Kidney (tissue), 14 donors: ENCODE data around the gene NECAP2. TPM values are rescaled to one million over a fixed set of nuclear protein-coding genes. Genes with fewer than 3 reads are reported as not detected.
A peak's percentile ranks its signal among the peaks of the same experiment; 100 is the strongest.
"Not testable (repeated sequence)": the region's sequence is repeated elsewhere in the genome, so short reads cannot be mapped to it uniquely, and the experiment has no call there.

Source experiments
- DNase-seq, 5 donors: peaks; one replicate each; pipeline ENCODE4 v3.0.0-alpha.2; 2013 to 2020
- FAIRE-seq: peaks from 2 replicates; lab custom pipeline; 2012; peaks lifted over from hg19 to GRCh38; lab: Jason Lieb, UNC
- H3K27ac ChIP-seq, 2 donors: one replicate each; pipeline ENCODE4 v1.7.0; 2013; ENCODE audit warnings: low read depth in 2 of 2, low read length in 2 of 2, inconsistent platforms in 1 of 2
- H3K27me3 ChIP-seq: one replicate; pipeline ENCODE4 v1.7.1; 2013; ENCODE audit warnings: low read length, inconsistent platforms; ENCODE audit not compliant: control insufficient read depth, insufficient read depth
- H3K36me3 ChIP-seq, 3 donors: one replicate each; pipeline versions ENCODE4 v1.7.0 to v1.7.1; 2013; ENCODE audit warnings: low read length in 3 of 3, control low read depth in 1 of 3, inconsistent platforms in 1 of 3; ENCODE audit not compliant: insufficient read depth in 3 of 3, control insufficient read depth in 2 of 3
- H3K4me1 ChIP-seq, 3 donors: one replicate each; pipeline versions ENCODE4 v1.7.0 to v1.7.1; 2013; ENCODE audit warnings: low read length in 3 of 3, inconsistent platforms in 1 of 3, low read depth in 1 of 3; ENCODE audit not compliant: control insufficient read depth in 2 of 3, insufficient read depth in 2 of 3
- H3K4me3 ChIP-seq, 3 donors: one replicate each; pipeline versions ENCODE4 v1.7.0 to v1.8.1; 2013; ENCODE audit warnings: low read length in 3 of 3, control low read depth in 1 of 3, inconsistent platforms in 1 of 3
- H3K9ac ChIP-seq, 3 donors: one replicate each; pipeline versions ENCODE4 v1.7.0 to v1.7.1; 2013; ENCODE audit warnings: low read length in 3 of 3, control low read depth in 1 of 3, inconsistent platforms in 1 of 3
- H3K9me3 ChIP-seq, 3 donors: one replicate each; pipeline versions ENCODE4 v1.7.0 to v1.7.1; 2013; ENCODE audit warnings: low read length in 3 of 3, control low read depth in 1 of 3, inconsistent platforms in 1 of 3; ENCODE audit not compliant: control insufficient read depth in 2 of 3, insufficient read depth in 1 of 3
- CTCF ChIP-seq: IDR thresholded peaks from 3 replicates; pipeline ENCODE4 v1.5.1; 2012; ENCODE audit warnings: mild to moderate bottlenecking, moderate library complexity, borderline replicate concordance; ENCODE audit not compliant: insufficient read depth; ENCODE audit errors: extremely low read depth
- intact Hi-C: fragments of 100-400 bp; cut with DNase I; formaldehyde crosslinking; loops from one replicate; pipeline ENCODE4 v1.11.1; 2022
- polyA plus RNA-seq: library from polyadenylated mRNA; stranded (reverse); fragments of 350-450 nt; fragmentation: Illumina TruSeq; extraction: RNeasy Lipid Tissue Mini Kit (QIAGEN cat#74804); gene quantifications from one replicate; pipeline ENCODE4 v1.2.3, GENCODE V29; 2014; ENCODE audit warnings: low read depth, low replicate concordance; ENCODE audit not compliant: insufficient read depth
- total RNA-seq: library from RNA; stranded (reverse); fragmentation: NEBNext Ultra II Directional; extraction: Animal tissue kit (Norgen Biotek cat#: 25700); gene quantifications from one replicate; pipeline ENCODE4 v1.2.1, GENCODE V29; 2021
- donor health status: control.
- donor health status: control.
- donor health status: control.
- donor health status: control.
- donor health status: control.
- donor health status: DM: yes; HTN: yes; CAD: no.
- donor health status: Normal renal cell carcinoma (clear cell type).

Gene NECAP2
- total and polyA plus RNA-seq, 2 donors from 2014 or later = 49.9 to 57.4 TPM

GRCh38 chr1:16484931-16485330 lies 44.4 kb downstream of the NECAP2 start:
- H3K9ac ChIP-seq = no peak overlapping the region
- no peak overlapping the region for H3K27ac ChIP-seq
- no peaks in the 10 kb centered on the region for H3K9me3 ChIP-seq
- intact Hi-C loops = no loop called here
- no peak for TF ChIP-seq CTCF
- H3K27me3 ChIP-seq = no peaks in the 10 kb centered on the region
- FAIRE-seq = no peak
- H3K4me1 ChIP-seq = no peaks in the 10 kb centered on the region
- no peak overlapping the region for H3K4me3 ChIP-seq
- H3K36me3 ChIP-seq = peaks cover 0 to 8% (median 4%) of the 10 kb centered on the region in 3 donors
- no peak for DNase-seq

- H3K9me3 ChIP-seq, FAIRE-seq, DNase-seq, H3K4me3 ChIP-seq, intact Hi-C loops, H3K27me3 ChIP-seq, H3K4me1 ChIP-seq, H3K9ac ChIP-seq, H3K27ac ChIP-seq, H3K36me3 ChIP-seq: not testable (repeated sequence)
These were observed 45.8 kb downstream of the NECAP2 start for GRCh38 chr1:16486316-16486715.

DNA sequence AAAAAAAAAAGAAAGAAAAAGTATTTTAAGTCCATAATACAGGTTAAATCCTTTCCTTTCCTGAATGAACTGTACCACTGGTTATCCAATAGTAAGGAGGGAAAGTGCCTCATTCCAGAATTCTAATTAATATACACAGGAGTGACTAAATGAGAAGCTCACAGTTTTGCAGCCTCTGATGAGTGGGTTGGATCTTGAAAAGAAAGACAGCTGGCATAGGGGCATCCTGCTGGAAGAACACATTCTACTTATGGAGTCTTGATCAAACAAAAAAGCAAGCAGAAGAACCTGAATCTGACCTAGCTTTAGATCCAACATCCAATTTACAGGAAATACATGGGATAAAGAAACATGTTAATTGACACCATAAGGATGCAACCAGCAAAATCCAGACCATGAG lies 46.5 kb downstream of the NECAP2 start:
- DNase-seq, intact Hi-C loops, H3K27ac ChIP-seq, FAIRE-seq, H3K9ac ChIP-seq, H3K27me3 ChIP-seq, H3K36me3 ChIP-seq, H3K9me3 ChIP-seq, H3K4me1 ChIP-seq, H3K4me3 ChIP-seq: not testable (repeated sequence)

GRCh38 chr1:16489195-16489880 lies 48.8 kb downstream of the NECAP2 start:
- not testable (repeated sequence) for FAIRE-seq, H3K36me3 ChIP-seq

GRCh38 chr1:16491056-16491675 lies 50.6 kb downstream of the NECAP2 start:
- DNase-seq = no peak
- Histone ChIP-seq H3K27ac (no peak overlapping the region), H3K36me3 (peaks cover 0 to 4% (median 0%) of the 10 kb centered on the region in 3 donors), H3K9ac (no peak overlapping the region), H3K9me3 (no peaks in the 10 kb centered on the region), H3K27me3 (no peaks in the 10 kb centered on the region), H3K4me3 (no peak overlapping the region), H3K4me1 (no peaks in the 10 kb centered on the region)
- intact Hi-C loops = no loop called here
- TF ChIP-seq CTCF = no peak
- no peak for FAIRE-seq

More at GRCh38 chr1:16489195-16489880, 48.8 kb downstream of the NECAP2 start:
- H3K4me1 ChIP-seq, H3K4me3 ChIP-seq, DNase-seq, H3K9ac ChIP-seq, H3K27ac ChIP-seq, H3K27me3 ChIP-seq, H3K9me3 ChIP-seq, intact Hi-C loops: not testable (repeated sequence)

- H3K27ac ChIP-seq, H3K9me3 ChIP-seq, FAIRE-seq, H3K27me3 ChIP-seq, H3K4me3 ChIP-seq, H3K36me3 ChIP-seq, H3K4me1 ChIP-seq, intact Hi-C loops, H3K9ac ChIP-seq: not testable (repeated sequence)
- DNase-seq = peak in 1 of 5 donors; percentile 20
These were observed 52.4 kb downstream of the NECAP2 start for GRCh38 chr1:16492937-16493336.

GRCh38 chr1:16493731-16494130 lies 53.2 kb downstream of the NECAP2 start:
- FAIRE-seq, intact Hi-C loops, H3K4me3 ChIP-seq, H3K9me3 ChIP-seq, H3K27me3 ChIP-seq, H3K27ac ChIP-seq, H3K4me1 ChIP-seq, H3K36me3 ChIP-seq, DNase-seq, H3K9ac ChIP-seq: not testable (repeated sequence)
